ENCODE measurements around the gene MMP19.

- TF ChIP-seq CTCF (IDR thresholded peaks at IDR 0.05; ENCODE audit: low read length): no peak
- no peak for TF ChIP-seq EZH2 (IDR thresholded peaks at IDR 0.05; ENCODE audit: borderline replicate concordance, low read length)
These were observed 27.3 kb downstream of the MMP19 start for GRCh38 chr12:55815473-55815872.
